Left lung (tissue), 10 donors: ENCODE data around the gene BARX1. TPM values are rescaled to one million over a fixed set of nuclear protein-coding genes. Genes with fewer than 3 reads are reported as not detected.

ENCODE experiments used
- ATAC-seq: fragments of 200-7000 bp; cut with Tn5 transposase; one replicate; pipeline ENCODE4 v1.9.1; 2020; ENCODE audit warnings: moderate library complexity
- DNase-seq, 4 donors: peaks; one replicate each; pipeline ENCODE4 v3.0.0-alpha.2; 2013 to 2020
- H3K27ac ChIP-seq, 2 donors: fragments of 200-600 bp; sonication (generic) in 1 of 2; one replicate each; pipeline versions ENCODE4 v1.5.0 to v1.8.0; 2020 to 2021
- H3K27me3 ChIP-seq, 2 donors: fragments of 200-600 bp; sonication (generic) in 1 of 2; one replicate each; pipeline versions ENCODE4 v1.5.0 to v1.8.0; 2020 to 2021
- H3K36me3 ChIP-seq, 2 donors: fragments of 200-600 bp; sonication (generic) in 1 of 2; one replicate each; pipeline versions ENCODE4 v1.5.0 to v1.8.0; 2020 to 2021
- H3K4me1 ChIP-seq, 2 donors: fragments of 200-600 bp; one replicate each; pipeline ENCODE4 v1.8.0; 2021
- H3K4me3 ChIP-seq, 2 donors: fragments of 200-600 bp; sonication (generic) in 1 of 2; one replicate each; pipeline versions ENCODE4 v1.5.0 to v1.8.0; 2020 to 2021; ENCODE audit warnings: mild to moderate bottlenecking in 1 of 2
- H3K9me3 ChIP-seq, 2 donors: fragments of 200-600 bp; sonication (generic) in 1 of 2; one replicate each; pipeline versions ENCODE4 v1.5.0 to v1.8.0; 2020 to 2021
- intact Hi-C, 2 donors: fragments of 100-400 bp; cut with DNase I; formaldehyde crosslinking; loops; one replicate each; pipeline versions ENCODE4 v1.11.2 to v1.14.2; 2022
- polyA plus RNA-seq, 6 donors: library from polyadenylated mRNA; unstranded; fragments of 120-200 nt; gene quantifications; one replicate each; pipeline ENCODE4 v1.2.1, GENCODE V29; 2013; ENCODE audit not compliant: insufficient read length in 6 of 6
- total RNA-seq, 2 donors: library from RNA; stranded (reverse); fragmentation: NEBNext Ultra II Directional; extraction: Animal tissue kit (Norgen Biotek cat#: 25700); gene quantifications; one replicate each; pipeline ENCODE4 v1.2.1, GENCODE V29; 2021
- TF ChIP-seq, protein P1 (sequence below), 2 donors: fragments of 200-600 bp; sonication (generic) in 1 of 2; IDR thresholded peaks; one replicate each; pipeline versions ENCODE4 v1.5.0 to v1.8.0; 2021; ENCODE audit warnings: antibody characterized with exemption in 2 of 2
- donor health status: DM: no; HTN: yes; CAD: no.
- donor health status: DM: no; HTN: no; CAD: no.

Gene BARX1
- total and polyA plus RNA-seq, 8 donors: not detected

DNA sequence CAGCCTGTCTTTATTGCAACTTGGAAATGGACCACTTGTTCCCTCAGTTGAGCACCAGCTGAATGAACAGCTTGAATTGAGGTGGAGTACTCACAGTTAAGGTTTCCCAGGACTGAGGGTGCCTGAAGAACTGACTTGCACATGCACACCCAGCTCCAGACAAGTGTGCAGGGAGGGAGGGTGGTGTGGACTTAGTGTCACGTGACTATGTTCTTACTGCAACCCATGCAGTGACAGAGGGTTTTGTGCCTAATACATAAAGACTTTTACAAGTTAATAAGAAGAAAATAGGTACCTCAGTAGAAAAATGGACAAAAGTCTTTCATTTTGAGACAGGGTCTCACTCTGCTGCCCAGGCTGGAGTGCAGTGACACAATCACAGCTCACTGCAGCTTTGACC, 18.0 kb downstream of the BARX1 start:
- TF ChIP-seq, protein P1, sequence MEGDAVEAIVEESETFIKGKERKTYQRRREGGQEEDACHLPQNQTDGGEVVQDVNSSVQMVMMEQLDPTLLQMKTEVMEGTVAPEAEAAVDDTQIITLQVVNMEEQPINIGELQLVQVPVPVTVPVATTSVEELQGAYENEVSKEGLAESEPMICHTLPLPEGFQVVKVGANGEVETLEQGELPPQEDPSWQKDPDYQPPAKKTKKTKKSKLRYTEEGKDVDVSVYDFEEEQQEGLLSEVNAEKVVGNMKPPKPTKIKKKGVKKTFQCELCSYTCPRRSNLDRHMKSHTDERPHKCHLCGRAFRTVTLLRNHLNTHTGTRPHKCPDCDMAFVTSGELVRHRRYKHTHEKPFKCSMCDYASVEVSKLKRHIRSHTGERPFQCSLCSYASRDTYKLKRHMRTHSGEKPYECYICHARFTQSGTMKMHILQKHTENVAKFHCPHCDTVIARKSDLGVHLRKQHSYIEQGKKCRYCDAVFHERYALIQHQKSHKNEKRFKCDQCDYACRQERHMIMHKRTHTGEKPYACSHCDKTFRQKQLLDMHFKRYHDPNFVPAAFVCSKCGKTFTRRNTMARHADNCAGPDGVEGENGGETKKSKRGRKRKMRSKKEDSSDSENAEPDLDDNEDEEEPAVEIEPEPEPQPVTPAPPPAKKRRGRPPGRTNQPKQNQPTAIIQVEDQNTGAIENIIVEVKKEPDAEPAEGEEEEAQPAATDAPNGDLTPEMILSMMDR (IDR thresholded peaks at IDR 0.05): no peak
- H3K9me3 ChIP-seq: no peaks in the 10 kb centered on the region
- no peaks in the 10 kb centered on the region for H3K4me1 ChIP-seq
- no peak overlapping the region for H3K27ac ChIP-seq
- ATAC-seq: no peak
- H3K27me3 ChIP-seq: peaks cover 3 to 68% of the 10 kb centered on the region in 2 donors
- no peaks in the 10 kb centered on the region for H3K36me3 ChIP-seq
- no peak for DNase-seq
- intact Hi-C loops: no loop called here
- no peak overlapping the region for H3K4me3 ChIP-seq

DNA sequence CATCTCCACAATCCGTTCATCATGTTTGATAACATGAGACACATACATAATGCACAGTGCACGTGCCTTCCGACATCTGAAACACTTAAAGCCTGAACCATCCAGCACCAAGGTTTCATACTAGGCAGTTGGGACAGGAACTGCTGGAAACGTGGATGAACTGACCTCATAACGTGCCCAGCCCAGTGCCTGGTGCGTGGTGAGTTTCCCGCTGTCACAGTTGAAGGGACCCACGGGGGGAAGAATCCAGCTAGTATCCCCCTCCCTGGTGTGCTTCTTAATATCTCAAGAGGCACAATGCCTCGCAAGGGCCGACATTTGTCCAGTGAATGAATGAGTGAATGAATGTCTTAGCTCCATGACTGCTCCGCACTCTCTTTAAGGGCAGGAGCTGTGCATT, 23.2 kb downstream of the BARX1 start:
- Histone ChIP-seq H3K9me3 (no peaks in the 10 kb centered on the region), H3K4me1 (no peaks in the 10 kb centered on the region), H3K36me3 (no peaks in the 10 kb centered on the region), H3K27me3 (peaks cover 0 to 74% of the 10 kb centered on the region in 2 donors), H3K4me3 (no peak overlapping the region), H3K27ac (no peak overlapping the region)
- no peak for DNase-seq
- TF ChIP-seq, protein P1 (IDR thresholded peaks at IDR 0.05): no peak
- intact Hi-C loops: no loop called here
- no peak for ATAC-seq

DNA sequence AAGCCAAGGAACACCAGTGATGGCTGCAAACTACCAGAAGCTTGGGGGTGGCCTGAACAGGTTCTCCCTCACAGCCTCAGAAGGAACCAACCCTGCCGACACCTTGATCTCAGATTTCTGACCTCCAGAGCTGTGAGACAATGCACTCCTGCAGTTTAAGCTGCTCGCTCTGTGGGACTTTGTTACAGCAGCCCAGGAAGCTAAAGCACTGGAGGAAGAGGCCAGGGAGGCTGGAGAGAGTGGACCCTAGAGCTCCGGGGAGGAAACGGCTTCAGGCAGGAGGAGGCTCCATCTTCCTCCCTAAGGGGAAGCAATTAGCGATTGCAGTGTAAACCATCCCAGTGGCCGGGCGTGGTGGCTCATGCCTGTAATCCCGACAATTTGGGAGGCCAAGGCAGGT, 25.1 kb downstream of the BARX1 start:
- no peaks in the 10 kb centered on the region for H3K4me1 ChIP-seq
- ATAC-seq (no peak), DNase-seq (no peak)
- H3K27ac ChIP-seq: no peak overlapping the region
- no peaks in the 10 kb centered on the region for H3K36me3 ChIP-seq
- TF ChIP-seq, protein P1 (IDR thresholded peaks at IDR 0.05): no peak
- intact Hi-C loops: no loop called here
- H3K27me3 ChIP-seq: peaks cover 0 to 69% of the 10 kb centered on the region in 2 donors
- no peaks in the 10 kb centered on the region for H3K9me3 ChIP-seq
- no peak overlapping the region for H3K4me3 ChIP-seq

DNA sequence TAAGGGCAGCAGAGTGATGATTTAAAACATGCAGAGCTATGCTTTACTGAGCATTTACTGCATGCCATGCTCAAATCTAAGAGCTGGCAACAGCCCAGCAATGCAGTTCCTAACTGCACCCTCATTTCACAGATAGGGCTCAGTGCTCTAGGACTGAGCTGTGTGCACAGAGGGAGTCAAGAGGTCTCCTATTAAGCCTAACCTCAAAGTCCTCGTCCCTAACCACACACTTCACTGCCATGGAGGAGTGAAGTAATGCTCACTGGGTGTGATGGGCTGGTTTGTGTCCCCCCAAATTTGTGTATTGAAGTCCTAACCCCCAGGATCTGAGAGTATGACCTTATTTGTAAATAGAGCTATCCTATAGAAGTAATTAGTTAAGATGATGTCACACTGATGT, 25.9 kb downstream of the BARX1 start:
- TF ChIP-seq, protein P1 (IDR thresholded peaks at IDR 0.05): no peak
- Histone ChIP-seq H3K4me3 (no peak overlapping the region), H3K9me3 (no peaks in the 10 kb centered on the region), H3K4me1 (no peaks in the 10 kb centered on the region), H3K27ac (no peak overlapping the region), H3K27me3 (peaks cover 0 to 65% of the 10 kb centered on the region in 2 donors), H3K36me3 (no peaks in the 10 kb centered on the region)
- intact Hi-C loops: no loop called here
- no peak for DNase-seq
- no peak for ATAC-seq

DNA sequence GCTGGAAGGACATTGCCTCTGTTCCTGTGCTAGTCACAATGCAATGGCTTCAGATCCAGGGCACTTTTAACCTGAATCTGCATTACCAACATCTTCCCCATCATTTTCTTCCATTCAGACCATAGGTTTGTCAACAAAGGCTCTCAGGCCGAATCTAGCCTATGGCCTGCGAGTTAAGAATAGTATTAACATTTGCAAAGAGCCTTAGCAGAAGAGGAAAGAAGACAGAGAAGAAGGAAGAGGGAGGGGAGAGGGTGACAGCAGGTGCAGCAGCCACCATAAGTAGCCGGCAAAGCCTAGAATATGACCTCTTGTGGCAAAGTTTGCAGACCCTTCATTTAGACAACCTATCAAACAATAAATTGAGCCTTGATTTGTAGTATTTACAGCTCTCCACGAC, 32.6 kb downstream of the BARX1 start:
- Histone ChIP-seq H3K4me1 (no peaks in the 10 kb centered on the region), H3K27me3 (peaks cover 0 to 14% of the 10 kb centered on the region in 2 donors), H3K9me3 (no peaks in the 10 kb centered on the region), H3K4me3 (no peak overlapping the region), H3K27ac (no peak overlapping the region), H3K36me3 (no peaks in the 10 kb centered on the region)
- intact Hi-C loops: no loop called here
- ATAC-seq: no peak
- no peak for DNase-seq
- TF ChIP-seq, protein P1 (IDR thresholded peaks at IDR 0.05): no peak
